Ovary (tissue), 9 donors: Measurements from ENCODE around the gene OR51B4. TPM values are rescaled to one million over a fixed set of nuclear protein-coding genes. Genes with fewer than 3 reads are reported as not detected.

Experiments used
- DNase-seq, 5 donors: peaks; one replicate each; pipeline ENCODE4 v3.0.0-alpha.2; 2019 to 2020
- H3K27ac ChIP-seq, 2 donors: fragments of 200-600 bp; one replicate each; pipeline versions ENCODE4 v1.5.1 to v1.8.0; 2019 to 2022
- H3K27me3 ChIP-seq: fragments of 200-600 bp; one replicate; pipeline ENCODE4 v1.8.0; 2022
- H3K36me3 ChIP-seq: fragments of 200-600 bp; sonication (generic); one replicate; pipeline ENCODE4 v1.5.1; 2019
- H3K4me1 ChIP-seq: one replicate; pipeline ENCODE4 v1.8.1; 2013; ENCODE audit warnings: mild to moderate bottlenecking, moderate library complexity; ENCODE audit not compliant: insufficient read depth
- H3K4me3 ChIP-seq: fragments of 200-600 bp; sonication (generic); one replicate; pipeline ENCODE4 v1.5.1; 2017
- H3K9me3 ChIP-seq, 2 donors: fragments of 200-600 bp in 1 of 2; sonication (generic) in 1 of 2; one replicate each; pipeline versions ENCODE4 v1.5.1 to v1.8.1; 2013 to 2019; ENCODE audit warnings: mild to moderate bottlenecking in 1 of 2, moderate library complexity in 1 of 2
- CTCF ChIP-seq, 3 donors: fragments of 450-650 bp in 2 of 3; fragments of 200-600 bp in 1 of 3; IDR thresholded peaks; one replicate each; pipeline versions ENCODE4 v1.5.1 to v1.8.0; 2016 to 2022; ENCODE audit warnings: antibody characterized with exemption in 3 of 3, mild to moderate bottlenecking in 1 of 3
- EP300 ChIP-seq: sonication (generic); formaldehyde crosslinking; IDR thresholded peaks from one replicate; pipeline ENCODE4 v1.6.1; 2017; ENCODE audit warnings: antibody characterized with exemption
- POLR2A ChIP-seq: fragments of 450-650 bp; IDR thresholded peaks from one replicate; pipeline ENCODE4 v1.6.1; 2017; ENCODE audit warnings: antibody characterized with exemption, mild to moderate bottlenecking, moderate library complexity
- WGBS, 3 donors: extraction: QIAGEN DNeasy Blood & Tissue Kit in 1 of 3; methylation state at CpG; one replicate each; pipeline versions ENCODE4 v1.1.5 to v1.1.7; 2013 to 2017; 5-methylcytosine and 5-hydroxymethylcytosine counted together
- intact Hi-C, 4 donors: fragments of 100-400 bp; cut with DNase I; formaldehyde crosslinking; loops; one replicate each; pipeline versions ENCODE4 v1.11.0 to v1.15.1; 2022 to 2023
- polyA plus RNA-seq, 2 donors: library from polyadenylated mRNA; stranded (reverse); fragments of 200-250 nt in 1 of 2; fragments of 350-450 nt in 1 of 2; fragmentation: Illumina TruSeq in 1 of 2; extraction: RNeasy Lipid Tissue Mini Kit (QIAGEN cat#74804) in 1 of 2; gene quantifications; one replicate each; pipeline ENCODE4 v1.2.3, GENCODE V29; 2013 to 2014
- total RNA-seq, 7 donors: library from RNA; depleted of rRNA in 2 of 7; stranded (reverse); fragments of >200 nt in 2 of 7; fragmentation: NEBNext Ultra II Directional in 3 of 7; extraction: Animal tissue kit (Norgen Biotek cat#: 25700) in 3 of 7; gene quantifications; one replicate each; pipeline versions ENCODE4 v1.1.0 to v1.2.4, GENCODE V29; 2016 to 2023
- donor health status: DM: no; HTN: no; CAD: no; lungs with moderate emphysema.
- donor health status: DM: no; HTN: no; CAD: no.
- donor health status: Bipolar disorder and iron deficiency.
- donor health status: DM: yes; HTN: yes; CAD: no.
- donor health status: DM: no; HTN: no; CAD: no.
- donor health status: DM: yes; HTN: yes; CAD: no.

Gene OR51B4
- total and polyA plus RNA-seq, 9 donors: 0.25 to 0.63 (median 0.46) TPM; not detected in 5

- Histone ChIP-seq H3K4me1 (no peaks in the 10 kb centered on the region), H3K9me3 (no peaks in the 10 kb centered on the region), H3K36me3 (no peaks in the 10 kb centered on the region), H3K27ac (no peak overlapping the region), H3K27me3 (no peaks in the 10 kb centered on the region), H3K4me3 (no peak overlapping the region)
- TF ChIP-seq CTCF (IDR thresholded peaks at IDR 0.05): no peak
- TF ChIP-seq EP300: no peak
- TF ChIP-seq POLR2A: no peak
- 86 to 93% (median 87%) methylated on average over 1 of the region's 1 CpG for WGBS, 3 donors
- no peak for DNase-seq
- intact Hi-C loops: no loop called here
Measured at GRCh38 chr11:5291207-5291838, 10.4 kb downstream of the OR51B4 start.

- no peak for DNase-seq
- no peaks in the 10 kb centered on the region for H3K36me3 ChIP-seq
- WGBS, 3 donors: 95 to 97% (median 97%) methylated on average over 1 of the region's 1 CpG
- intact Hi-C loops: no loop called here
- no peaks in the 10 kb centered on the region for H3K27me3 ChIP-seq
- no peak for TF ChIP-seq POLR2A
- no peak for TF ChIP-seq CTCF (IDR thresholded peaks at IDR 0.05)
- no peaks in the 10 kb centered on the region for H3K9me3 ChIP-seq
- H3K4me1 ChIP-seq: no peaks in the 10 kb centered on the region
- no peak overlapping the region for H3K27ac ChIP-seq
- no peak overlapping the region for H3K4me3 ChIP-seq
Measured at GRCh38 chr11:5290106-5290505, 11.6 kb downstream of the OR51B4 start.

GRCh38 chr11:5289696-5290095 lies 12.1 kb downstream of the OR51B4 start:
- Histone ChIP-seq H3K4me1 (no peaks in the 10 kb centered on the region), H3K27ac (no peak overlapping the region), H3K9me3 (no peaks in the 10 kb centered on the region), H3K4me3 (no peak overlapping the region), H3K27me3 (no peaks in the 10 kb centered on the region), H3K36me3 (no peaks in the 10 kb centered on the region)
- no peak for TF ChIP-seq CTCF (IDR thresholded peaks at IDR 0.05)
- no peak for TF ChIP-seq EP300
- no peak for TF ChIP-seq POLR2A
- intact Hi-C loops: no loop called here
- DNase-seq: no peak

- WGBS, 3 donors: 73 to 77% (median 75%) methylated on average over 6 of the region's 6 CpGs
Measured at GRCh38 chr11:5288906-5289550, 12.7 kb downstream of the OR51B4 start.

More at GRCh38 chr11:5288906-5289550, 12.7 kb downstream of the OR51B4 start:
- Histone ChIP-seq H3K4me1 (no peaks in the 10 kb centered on the region), H3K27me3 (no peaks in the 10 kb centered on the region), H3K9me3 (no peaks in the 10 kb centered on the region), H3K4me3 (no peak overlapping the region), H3K36me3 (no peaks in the 10 kb centered on the region), H3K27ac (no peak overlapping the region)
- TF ChIP-seq EP300: no peak
- no peak for TF ChIP-seq POLR2A
- no peak for TF ChIP-seq CTCF (IDR thresholded peaks at IDR 0.05)
- no peak for DNase-seq
- intact Hi-C loops: no loop called here
